ENCODE data around the gene POLRMT. TPM values are rescaled to one million over a fixed set of nuclear protein-coding genes. Genes with fewer than 3 reads are reported as not detected.

The POLRMT gene
- total RNA-seq, 1 experiment from 2014 or later = 104 TPM

GRCh38 chr19:664913-665443 lies 31.6 kb upstream of the POLRMT start:
- Histone ChIP-seq H2BK20ac (ENCODE audit: low read depth, low read length, poor library complexity, severe bottlenecking) (no peak overlapping the region), H3K56ac (ENCODE audit: insufficient read length, low read depth, low read length) (no peak overlapping the region), H2BK5ac (ENCODE audit: insufficient read length, low read length) (no peak overlapping the region), H3K27me3 (ENCODE audit: insufficient read depth, low read length) (no peaks in the 10 kb centered on the region), H3K9me3 (ENCODE audit: control insufficient read depth, low read depth, low read length) (no peaks in the 10 kb centered on the region), H2AK5ac (ENCODE audit: insufficient read length, low read length) (no peak overlapping the region), H2AFZ (ENCODE audit: low read length) (no peak overlapping the region), H3K4ac (ENCODE audit: low read depth, low read length) (no peak overlapping the region), H3T11ph (ENCODE audit: low read length) (no peak overlapping the region), H3K4me1 (ENCODE audit: insufficient read depth, low read length) (no peaks in the 10 kb centered on the region; the same call in 1 of the 2 replicates), H4K5ac (ENCODE audit: insufficient read length, low read depth, low read length) (no peak overlapping the region), H3K18ac (ENCODE audit: insufficient read length, low read depth, low read length) (no peak overlapping the region), H3K27ac (ENCODE audit: insufficient read length, low read depth, low read length) (no peak overlapping the region), H3K79me1 (ENCODE audit: insufficient read depth, low read depth, low read length, poor library complexity, severe bottlenecking) (no peaks in the 10 kb centered on the region), H3K14ac (ENCODE audit: insufficient read depth, low read length) (no peak overlapping the region), H4K8ac (replicated peaks; ENCODE audit: insufficient read length, low read depth, low read length) (no peak overlapping the region), H3K4me2 (ENCODE audit: insufficient read depth, insufficient read length, low read length) (no peak overlapping the region), H3K23me2 (ENCODE audit: insufficient read length, low read depth, low read length, poor library complexity, severe bottlenecking) (peaks cover 7% of the 10 kb centered on the region), H2BK15ac (ENCODE audit: low read depth, low read length) (no peak overlapping the region), H2BK12ac (ENCODE audit: insufficient read length, low read depth, low read length) (no peak overlapping the region), H3K9ac (ENCODE audit: extremely low read depth, insufficient read length, low read length) (no peak overlapping the region), H3K23ac (ENCODE audit: insufficient read length, low read depth, low read length) (no peak overlapping the region), H4K91ac (ENCODE audit: insufficient read length, low read depth, low read length) (no peak overlapping the region), H4K20me1 (ENCODE audit: control insufficient read depth, insufficient read depth, insufficient read length) (peaks cover 6% of the 10 kb centered on the region), H2BK120ac (ENCODE audit: low read depth, low read length, poor library complexity, severe bottlenecking) (no peak overlapping the region), H3K79me2 (ENCODE audit: insufficient read depth, low read length) (peaks cover 27% of the 10 kb centered on the region; the same call in 1 of the 2 replicates)
- peaks cover 10 to 14% of the 10 kb centered on the region in 2 experiments for H3K9me3 Mint-ChIP-seq
- no CpG with 5 or more reads among the region's 24 CpGs for whole genome bisulfite sequencing (ENCODE audit: extremely low coverage, insufficient read length, low lambda C conversion rate)
- TF ChIP-seq CTCF (conservative IDR thresholded peaks at IDR 0.05) = peak; percentile 95
- peaks cover 10 to 15% of the 10 kb centered on the region in 2 experiments for H3K4me1 Mint-ChIP-seq
- peak; percentile 95 for DNase-seq
- peak overlapping the region; percentile 40 to 74; a peak in 4 of 5 replicates for H3K4me3 Mint-ChIP-seq
- H3K27ac Mint-ChIP-seq = no peak overlapping the region
- peaks cover 0 to 2% (median 0%) of the 10 kb centered on the region in 3 experiments; a peak in 2 of 7 replicates for H3K36me3 Mint-ChIP-seq (ENCODE audit: insufficient read depth in 1 of 3, low read depth in 3 of 3)
- H3K27me3 Mint-ChIP-seq (ENCODE audit: low read depth) = peaks cover 30% of the 10 kb centered on the region
